Hepatic stellate cell (primary cell): ENCODE data around the gene THRB.
A peak's percentile ranks its signal among the peaks of the same experiment; 100 is the strongest.

Experiments used
- DNase-seq: peaks from one replicate; pipeline ENCODE4 v3.0.0; 2011; ENCODE audit warnings: low spot score

Gene THRB

GRCh38 chr3:24351779-24352469, 142.7 kb downstream of the THRB start:
- no peak for DNase-seq

- no peak for DNase-seq
These were observed 145.2 kb downstream of the THRB start for GRCh38 chr3:24349367-24350019.

- DNase-seq = no peak
These were observed 146.3 kb downstream of the THRB start for GRCh38 chr3:24348348-24348747.

GRCh38 chr3:24344784-24345439, 149.7 kb downstream of the THRB start:
- DNase-seq = no peak

GRCh38 chr3:24343084-24343783, 151.4 kb downstream of the THRB start:
- DNase-seq = no peak

GRCh38 chr3:24342275-24342674, 152.4 kb downstream of the THRB start:
- no peak for DNase-seq

GRCh38 chr3:24341668-24342067, 153.0 kb downstream of the THRB start:
- DNase-seq = no peak

GRCh38 chr3:24340966-24341365, 153.7 kb downstream of the THRB start:
- DNase-seq = no peak

GRCh38 chr3:24340161-24340560, 154.5 kb downstream of the THRB start:
- no peak for DNase-seq

GRCh38 chr3:24339266-24339825, 155.3 kb downstream of the THRB start:
- DNase-seq = no peak

- no peak for DNase-seq
These were observed 156.1 kb downstream of the THRB start for GRCh38 chr3:24338409-24339130.

GRCh38 chr3:24336101-24336500, 158.5 kb downstream of the THRB start:
- no peak for DNase-seq

GRCh38 chr3:24332092-24332491, 162.6 kb downstream of the THRB start:
- no peak for DNase-seq

- no peak for DNase-seq
These were observed 171.4 kb downstream of the THRB start for GRCh38 chr3:24323272-24323671.

- no peak for DNase-seq
These were observed 174.0 kb downstream of the THRB start for GRCh38 chr3:24320601-24321000.

- DNase-seq = peak; percentile 16
These were observed 175.9 kb downstream of the THRB start for GRCh38 chr3:24318677-24319287.

- DNase-seq = no peak
These were observed 177.7 kb downstream of the THRB start for GRCh38 chr3:24316887-24317383.

- DNase-seq = no peak
These were observed 178.7 kb downstream of the THRB start for GRCh38 chr3:24315971-24316370.

GRCh38 chr3:24315356-24315755, 179.3 kb downstream of the THRB start:
- no peak for DNase-seq

GRCh38 chr3:24311881-24312280, 182.8 kb downstream of the THRB start:
- no peak for DNase-seq

- DNase-seq = no peak
These were observed 183.8 kb downstream of the THRB start for GRCh38 chr3:24310887-24311286.
